Common myeloid progenitor, CD34-positive (primary cell): ENCODE data around the gene ECEL1.

Source experiments
- CTCF ChIA-PET: fragments of 350-600 bp; sonication (Branson Sonifier 250); formaldehyde crosslinking; loops from one replicate; lab custom pipeline; 2021; ENCODE audit warnings: antibody characterized with exemption; lab: Charles Lee
- POLR2A ChIA-PET: fragments of 350-600 bp; sonication (Branson Sonifier 250); formaldehyde crosslinking; loops from one replicate; lab custom pipeline; 2021; ENCODE audit warnings: antibody characterized with exemption; lab: Charles Lee
- DNase-seq, 3 donors: peaks; one replicate each; pipeline versions ENCODE4 v3.0.0 to v3.0.0-alpha.2; 2013
- H3K27ac ChIP-seq, 2 experiments: 1 replicate in 1 of 2; 2 replicates in 1 of 2; pipeline ENCODE4 v1.7.0; 2013; ENCODE audit warnings: inconsistent platforms in 2 of 2, low read length in 2 of 2, mild to moderate bottlenecking in 2 of 2, low read depth in 1 of 2, moderate library complexity in 1 of 2; ENCODE audit not compliant: severe bottlenecking in 2 of 2, insufficient read depth in 1 of 2, poor library complexity in 1 of 2
- H3K27me3 ChIP-seq, 5 experiments: replicated peaks in 2 of 5; 1 replicate in 3 of 5; 2 replicates in 2 of 5; pipeline versions ENCODE4 v1.6.1 to v1.7.0; 2013; ENCODE audit warnings: low read length in 4 of 5, mild to moderate bottlenecking in 2 of 5, moderate library complexity in 2 of 5, inconsistent platforms in 1 of 5; ENCODE audit not compliant: insufficient read depth in 5 of 5, control insufficient read depth in 4 of 5
- H3K36me3 ChIP-seq, 4 experiments: 1 replicate in 2 of 4; 2 replicates in 2 of 4; pipeline versions ENCODE4 v1.6.1 to v1.7.0; 2013; ENCODE audit warnings: low read length in 3 of 4, control low read depth in 1 of 4, mild to moderate bottlenecking in 1 of 4; ENCODE audit not compliant: control insufficient read depth in 4 of 4, insufficient read depth in 4 of 4
- H3K4me1 ChIP-seq, 4 experiments: 1 replicate in 3 of 4; 2 replicates in 1 of 4; pipeline versions ENCODE4 v1.6.1 to v1.7.1; 2013; ENCODE audit warnings: low read length in 3 of 4, mild to moderate bottlenecking in 3 of 4, control low read depth in 1 of 4, inconsistent platforms in 1 of 4, moderate library complexity in 1 of 4; ENCODE audit not compliant: control insufficient read depth in 4 of 4, insufficient read depth in 4 of 4; ENCODE audit errors: control extremely low read depth in 1 of 4
- H3K4me3 ChIP-seq, 7 experiments: 1 replicate in 4 of 7; 2 replicates in 3 of 7; pipeline versions ENCODE4 v1.5.1 to v1.7.0; 2013; ENCODE audit warnings: mild to moderate bottlenecking in 7 of 7, low read length in 6 of 7, moderate library complexity in 6 of 7, inconsistent platforms in 2 of 7, low read depth in 2 of 7, control low read depth in 1 of 7; ENCODE audit not compliant: insufficient read depth in 4 of 7, control insufficient read depth in 1 of 7; ENCODE audit errors: extremely low read depth in 1 of 7
- H3K9me3 ChIP-seq, 5 experiments: 1 replicate in 4 of 5; 2 replicates in 1 of 5; pipeline versions ENCODE4 v1.6.1 to v1.7.1; 2013; ENCODE audit warnings: low read length in 4 of 5, mild to moderate bottlenecking in 2 of 5, inconsistent platforms in 1 of 5, low read depth in 1 of 5, moderate library complexity in 1 of 5; ENCODE audit not compliant: control insufficient read depth in 4 of 5, insufficient read depth in 2 of 5; ENCODE audit errors: control extremely low read depth in 1 of 5
- WGBS: methylation state at CpG from one replicate; pipeline ENCODE4 v1.1.5; 2013; ENCODE audit not compliant: insufficient coverage; 5-methylcytosine and 5-hydroxymethylcytosine counted together

ECEL1 gene

GRCh38 chr2:232488721-232489300 lies 1.2 kb upstream of the ECEL1 start:
- ChIA-PET CTCF (no interaction called here), POLR2A (interaction anchor here (0.5 kb wide), 1 partner anchor 19 kb away, joined by 4 read pairs; no protein-coding TSS in a partner anchor)
- Histone ChIP-seq H3K4me3 (no peak overlapping the region), H3K36me3 (no peaks in the 10 kb centered on the region), H3K27ac (no peak overlapping the region), H3K4me1 (peaks cover 0 to 29% (median 17%) of the 10 kb centered on the region in 4 experiments), H3K9me3 (no peaks in the 10 kb centered on the region), H3K27me3 (peaks cover 0 to 65% (median 36%) of the 10 kb centered on the region in 5 experiments)
- 100% methylated on average over 1 of the region's 5 CpGs for WGBS
- no peak for DNase-seq

DNA sequence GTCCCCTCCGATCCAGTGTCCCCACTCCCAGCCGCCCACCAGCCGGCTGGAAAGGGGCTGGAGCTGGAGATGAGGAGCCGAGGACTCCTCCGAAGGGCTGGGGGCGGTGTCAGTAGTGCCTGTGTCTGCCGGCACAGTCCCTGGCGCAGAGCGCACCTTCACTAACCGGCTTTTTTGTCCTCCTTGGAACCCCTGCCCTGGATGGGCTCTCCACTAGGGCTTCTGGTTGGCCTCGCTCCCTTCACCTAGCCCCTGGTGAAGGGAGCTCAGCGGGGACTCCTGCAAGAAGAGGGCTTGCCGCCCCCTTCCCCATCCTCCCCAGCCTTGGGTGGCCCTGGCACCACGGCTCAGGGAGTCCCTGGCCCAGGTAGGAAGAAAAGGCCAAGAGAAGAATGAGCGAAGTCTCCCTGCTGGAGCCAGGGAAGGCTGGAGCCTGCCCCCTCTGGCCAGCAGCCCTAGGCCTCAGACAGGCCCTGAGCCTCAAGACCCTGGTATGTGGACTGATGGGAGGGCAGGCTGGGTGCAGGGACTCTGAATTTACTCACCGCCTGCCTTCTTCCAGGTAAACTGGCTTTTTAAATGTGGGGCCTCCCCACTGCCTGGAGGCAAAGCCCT lies 570 bp upstream of the ECEL1 start:
- Histone ChIP-seq H3K4me3 (peak overlapping the region in 1 of 7 experiments; percentile 61), H3K27me3 (peaks cover 0 to 71% (median 36%) of the 10 kb centered on the region in 5 experiments), H3K36me3 (no peaks in the 10 kb centered on the region), H3K4me1 (peaks cover 0 to 29% (median 17%) of the 10 kb centered on the region in 4 experiments), H3K27ac (no peak overlapping the region), H3K9me3 (no peaks in the 10 kb centered on the region)
- ChIA-PET CTCF (no interaction called here), POLR2A (no interaction called here)
- WGBS = 62% methylated on average over 16 of the region's 16 CpGs
- peak in 1 of 3 donors; percentile 11 for DNase-seq

DNA sequence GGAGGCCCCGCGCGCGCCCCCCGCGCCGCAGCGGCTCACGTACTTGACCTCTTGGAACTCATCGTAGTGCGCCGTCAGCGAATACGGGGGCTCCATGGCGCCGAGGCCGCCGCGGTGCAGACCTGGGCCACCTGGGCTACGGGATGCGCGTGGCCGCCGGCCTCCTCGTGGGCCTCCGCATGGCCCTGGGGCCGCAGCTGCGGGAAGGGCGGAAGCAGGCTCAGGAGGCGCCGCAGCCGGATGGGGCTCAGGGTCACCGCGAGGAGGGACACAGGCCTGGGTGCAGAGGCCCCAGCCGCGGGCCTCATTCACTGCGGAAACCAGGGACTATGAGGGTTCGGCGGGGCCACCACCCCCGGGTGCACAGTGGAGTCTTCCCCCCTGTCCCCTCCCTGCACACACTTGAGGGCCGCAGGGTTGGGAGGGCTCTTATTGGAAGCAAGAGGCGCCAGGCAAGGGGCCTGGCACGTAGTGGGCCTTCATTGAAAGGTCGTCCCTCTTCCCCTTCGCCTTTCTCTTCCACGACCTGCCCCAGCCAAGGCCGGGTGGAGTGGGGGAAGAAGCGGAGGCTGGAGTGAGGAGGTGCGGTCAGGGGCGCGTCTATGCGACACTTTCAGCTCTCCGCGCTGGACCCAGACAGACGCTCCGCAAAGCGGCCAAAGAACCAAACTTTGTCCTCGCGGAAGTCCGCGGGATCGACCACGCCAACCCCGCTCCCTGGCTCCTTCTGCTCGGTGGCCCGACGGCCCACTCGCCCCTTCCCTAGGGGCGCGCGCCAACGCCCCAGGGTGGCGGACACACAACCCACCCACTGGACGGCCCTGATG lies 863 bp downstream of the ECEL1 start:
- peak overlapping the region in 4 of 7 experiments; percentile 42 to 61 (median 52) for H3K4me3 ChIP-seq
- CTCF ChIA-PET = no interaction called here
- WGBS = 3% methylated on average over 55 of the region's 74 CpGs

DNA sequence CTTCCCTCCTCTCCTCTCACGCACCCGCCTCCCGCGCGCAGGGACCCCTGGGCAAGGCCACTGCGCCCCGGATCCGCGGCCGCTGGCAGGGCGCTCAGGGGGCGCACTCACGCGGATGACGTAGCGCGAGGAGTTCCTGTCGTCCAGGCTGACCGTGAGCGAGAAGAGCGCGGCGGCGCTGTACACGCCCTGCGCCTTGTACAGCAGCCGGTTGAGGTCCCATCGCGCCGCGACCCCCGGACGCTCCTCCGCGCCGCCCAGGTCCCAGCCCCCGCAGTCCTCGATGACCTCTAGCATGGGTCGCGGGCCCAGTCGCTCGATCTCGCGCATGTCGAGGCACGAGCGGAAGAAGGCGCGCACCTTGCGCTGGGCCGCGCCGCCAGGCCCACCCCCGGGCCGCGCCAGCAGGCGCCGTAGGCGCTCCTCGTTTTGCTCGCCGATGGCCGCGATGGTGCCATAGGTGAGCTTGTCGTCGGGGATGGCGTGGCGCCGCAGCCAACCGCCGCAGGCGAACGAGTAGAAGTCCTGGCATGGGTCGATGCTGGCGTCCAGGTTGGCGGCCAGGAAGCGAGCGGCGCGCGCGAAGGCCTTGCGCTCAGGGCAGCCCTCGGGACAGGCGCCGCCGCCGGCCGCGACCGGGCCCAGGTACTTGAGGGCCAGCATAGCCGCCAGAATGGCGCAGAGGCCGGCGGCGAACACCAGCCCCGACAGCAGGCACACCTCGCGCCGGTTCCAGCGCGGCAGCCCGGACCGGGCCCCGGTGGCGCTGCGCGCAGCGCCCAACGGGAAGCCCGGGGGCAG lies 1.7 kb downstream of the ECEL1 start:
- peak overlapping the region in 3 of 7 experiments; percentile 28 to 61 (median 48) for H3K4me3 ChIP-seq
- ChIA-PET CTCF (no interaction called here), POLR2A (interaction anchor here (0.6 kb wide), 1 partner anchor 1809 kb away, joined by 3 read pairs; no protein-coding TSS in a partner anchor)
- no peaks in the 10 kb centered on the region for H3K9me3 ChIP-seq
- peaks cover 0 to 29% (median 17%) of the 10 kb centered on the region in 4 experiments for H3K4me1 ChIP-seq
- 5% methylated on average over 94 of the region's 111 CpGs for WGBS
- no peaks in the 10 kb centered on the region for H3K36me3 ChIP-seq
- peak in 1 of 3 donors; percentile 42 for DNase-seq
- no peak overlapping the region for H3K27ac ChIP-seq
- H3K27me3 ChIP-seq = peaks cover 0 to 77% (median 32%) of the 10 kb centered on the region in 5 experiments

More for the DNA sequence above, 863 bp downstream of the ECEL1 start:
- Histone ChIP-seq H3K27ac (no peak overlapping the region), H3K4me1 (peaks cover 0 to 29% (median 17%) of the 10 kb centered on the region in 4 experiments), H3K27me3 (peaks cover 0 to 77% (median 32%) of the 10 kb centered on the region in 5 experiments), H3K9me3 (no peaks in the 10 kb centered on the region), H3K36me3 (no peaks in the 10 kb centered on the region)
- POLR2A ChIA-PET = no interaction called here
- peak in 1 of 3 donors; percentile 25 for DNase-seq

- Histone ChIP-seq H3K27ac (no peak overlapping the region), H3K36me3 (no peaks in the 10 kb centered on the region), H3K27me3 (peaks cover 0 to 77% (median 32%) of the 10 kb centered on the region in 5 experiments), H3K4me1 (peaks cover 0 to 29% (median 17%) of the 10 kb centered on the region in 4 experiments), H3K4me3 (peak overlapping the region in 3 of 7 experiments; percentile 28 to 61 (median 48)), H3K9me3 (no peaks in the 10 kb centered on the region)
- WGBS = 17% methylated on average over 10 of the region's 22 CpGs
- no peak for DNase-seq
- ChIA-PET POLR2A (interaction anchor here (0.6 kb wide), 2 partner anchors 235 to 1810 kb away, joined by 3 read pairs; no protein-coding TSS in a partner anchor), CTCF (interaction anchor here (1.3 kb wide), 1 partner anchor 39 kb away, joined by 3 read pairs; no protein-coding TSS in a partner anchor)
Measured at GRCh38 chr2:232485348-232485756, 2.3 kb downstream of the ECEL1 start.

GRCh38 chr2:232484628-232485347 lies 2.8 kb downstream of the ECEL1 start:
- Histone ChIP-seq H3K27ac (no peak overlapping the region), H3K4me3 (no peak overlapping the region), H3K36me3 (no peaks in the 10 kb centered on the region), H3K9me3 (no peaks in the 10 kb centered on the region), H3K27me3 (peaks cover 0 to 75% (median 32%) of the 10 kb centered on the region in 5 experiments), H3K4me1 (peaks cover 0 to 29% (median 17%) of the 10 kb centered on the region in 4 experiments)
- POLR2A ChIA-PET = interaction anchor here (0.6 kb wide), 1 partner anchor 234 kb away, joined by 3 read pairs; no protein-coding TSS in a partner anchor
- 83% methylated on average over 12 of the region's 12 CpGs for WGBS
- CTCF ChIA-PET = interaction anchor here (0.9 to 1.3 kb wide), 2 partner anchors 38 to 39 kb away, joined by 3 read pairs; no protein-coding TSS in a partner anchor
- DNase-seq = no peak
